ENCODE results near the gene DAW1.

The DAW1 gene

DNA sequence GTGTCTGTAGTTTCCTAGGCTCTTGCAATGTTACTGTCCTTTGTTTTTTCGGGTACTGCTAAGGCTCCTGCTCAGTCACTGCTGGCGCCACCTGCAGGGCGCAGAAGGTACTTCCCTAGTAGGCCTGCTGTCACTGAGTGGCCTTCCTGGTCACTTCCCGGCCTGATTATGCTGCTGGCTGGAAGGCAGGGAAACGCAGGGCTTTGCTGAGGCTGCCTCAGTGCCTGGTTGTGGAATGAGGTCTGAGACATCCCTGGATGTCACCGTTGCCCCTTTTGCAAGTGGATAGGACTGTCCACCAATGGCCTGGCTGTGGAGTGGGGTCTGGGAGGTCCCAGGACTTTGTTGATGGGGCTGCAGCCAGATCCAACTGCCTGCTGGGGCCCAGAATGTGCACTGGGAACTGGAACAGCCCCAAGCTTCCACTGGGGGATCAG lies 13.1 kb downstream of the DAW1 start:
- peak overlapping the region; percentile 14; the same call in 1 of the 2 replicates for H2AFZ ChIP-seq (ENCODE audit: low read depth)
- no peak overlapping the region for H3K4me2 ChIP-seq
- TF ChIP-seq, protein P1, sequence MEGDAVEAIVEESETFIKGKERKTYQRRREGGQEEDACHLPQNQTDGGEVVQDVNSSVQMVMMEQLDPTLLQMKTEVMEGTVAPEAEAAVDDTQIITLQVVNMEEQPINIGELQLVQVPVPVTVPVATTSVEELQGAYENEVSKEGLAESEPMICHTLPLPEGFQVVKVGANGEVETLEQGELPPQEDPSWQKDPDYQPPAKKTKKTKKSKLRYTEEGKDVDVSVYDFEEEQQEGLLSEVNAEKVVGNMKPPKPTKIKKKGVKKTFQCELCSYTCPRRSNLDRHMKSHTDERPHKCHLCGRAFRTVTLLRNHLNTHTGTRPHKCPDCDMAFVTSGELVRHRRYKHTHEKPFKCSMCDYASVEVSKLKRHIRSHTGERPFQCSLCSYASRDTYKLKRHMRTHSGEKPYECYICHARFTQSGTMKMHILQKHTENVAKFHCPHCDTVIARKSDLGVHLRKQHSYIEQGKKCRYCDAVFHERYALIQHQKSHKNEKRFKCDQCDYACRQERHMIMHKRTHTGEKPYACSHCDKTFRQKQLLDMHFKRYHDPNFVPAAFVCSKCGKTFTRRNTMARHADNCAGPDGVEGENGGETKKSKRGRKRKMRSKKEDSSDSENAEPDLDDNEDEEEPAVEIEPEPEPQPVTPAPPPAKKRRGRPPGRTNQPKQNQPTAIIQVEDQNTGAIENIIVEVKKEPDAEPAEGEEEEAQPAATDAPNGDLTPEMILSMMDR (conservative IDR thresholded peaks at IDR 0.05; ENCODE audit: low read depth, low read length), result peak; percentile 78
- no peaks in the 10 kb centered on the region for H3K79me2 ChIP-seq (ENCODE audit: insufficient read depth, low read depth)
- no peaks in the 10 kb centered on the region for H3K27me3 ChIP-seq (ENCODE audit: insufficient read depth, low read depth)
- no peak overlapping the region for H3K9ac ChIP-seq
- no peaks in the 10 kb centered on the region for H4K20me1 ChIP-seq (ENCODE audit: insufficient read depth)
- H3K4me1 ChIP-seq (ENCODE audit: low read depth, poor library complexity, severe bottlenecking), result no peaks in the 10 kb centered on the region
- no peak overlapping the region for H3K4me3 ChIP-seq (IDR thresholded peaks at IDR 0.05; ENCODE audit: insufficient read depth, low read depth, low read length)
- H3K36me3 ChIP-seq (ENCODE audit: insufficient read depth), result no peaks in the 10 kb centered on the region
- no peak overlapping the region for H3K27ac ChIP-seq

- H3K4me2 ChIP-seq, result no peak overlapping the region
- no peaks in the 10 kb centered on the region for H3K27me3 ChIP-seq (ENCODE audit: insufficient read depth, low read depth)
- H3K4me1 ChIP-seq (ENCODE audit: low read depth, poor library complexity, severe bottlenecking), result no peaks in the 10 kb centered on the region
- no peak overlapping the region for H3K27ac ChIP-seq
- H4K20me1 ChIP-seq (ENCODE audit: insufficient read depth), result no peaks in the 10 kb centered on the region
- TF ChIP-seq, protein P1 (conservative IDR thresholded peaks at IDR 0.05; ENCODE audit: low read depth, low read length), result no peak
- no peak overlapping the region for H3K4me3 ChIP-seq (IDR thresholded peaks at IDR 0.05; ENCODE audit: insufficient read depth, low read depth, low read length)
- H3K36me3 ChIP-seq (ENCODE audit: insufficient read depth), result no peaks in the 10 kb centered on the region
- H2AFZ ChIP-seq (ENCODE audit: low read depth), result no peak overlapping the region
- no peaks in the 10 kb centered on the region for H3K79me2 ChIP-seq (ENCODE audit: insufficient read depth, low read depth)
- H3K9ac ChIP-seq, result no peak overlapping the region
Observed at GRCh38 chr2:227886149-227886548, 14.7 kb downstream of the DAW1 start.

DNA sequence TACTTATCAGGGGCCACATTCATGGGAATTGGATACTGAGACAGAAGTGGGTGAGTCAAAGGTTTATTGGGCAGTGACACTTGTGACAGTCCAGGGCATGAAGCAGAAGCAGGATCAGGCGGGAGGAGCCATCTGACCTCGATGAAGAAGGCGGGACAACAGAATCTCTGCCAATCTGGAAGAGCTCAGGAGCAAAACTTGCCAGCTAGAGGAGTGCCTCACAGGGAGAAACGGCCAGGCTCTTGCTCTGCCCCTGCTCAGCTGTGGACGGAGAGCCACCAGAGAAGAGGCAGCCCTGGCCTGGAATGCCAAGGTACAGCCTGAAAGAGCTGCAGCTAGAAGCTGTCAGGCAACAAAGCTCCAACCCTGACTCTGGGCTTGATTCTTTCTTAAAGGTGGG lies 16.9 kb downstream of the DAW1 start:
- Histone ChIP-seq H3K36me3 (ENCODE audit: insufficient read depth) (no peaks in the 10 kb centered on the region), H2AFZ (ENCODE audit: low read depth) (no peak overlapping the region), H3K4me2 (no peak overlapping the region), H3K4me3 (IDR thresholded peaks at IDR 0.05; ENCODE audit: insufficient read depth, low read depth, low read length) (no peak overlapping the region), H3K27me3 (ENCODE audit: insufficient read depth, low read depth) (no peaks in the 10 kb centered on the region), H3K9ac (no peak overlapping the region), H3K27ac (no peak overlapping the region), H3K79me2 (ENCODE audit: insufficient read depth, low read depth) (no peaks in the 10 kb centered on the region), H3K4me1 (ENCODE audit: low read depth, poor library complexity, severe bottlenecking) (no peaks in the 10 kb centered on the region), H4K20me1 (ENCODE audit: insufficient read depth) (no peaks in the 10 kb centered on the region)
- TF ChIP-seq, protein P1 (conservative IDR thresholded peaks at IDR 0.05; ENCODE audit: low read depth, low read length), result no peak

- TF ChIP-seq, protein P1 (conservative IDR thresholded peaks at IDR 0.05; ENCODE audit: low read depth, low read length), result no peak
- H3K4me2 ChIP-seq, result no peak overlapping the region
- no peaks in the 10 kb centered on the region for H3K36me3 ChIP-seq (ENCODE audit: insufficient read depth)
- no peak overlapping the region for H3K27ac ChIP-seq
- no peaks in the 10 kb centered on the region for H3K4me1 ChIP-seq (ENCODE audit: low read depth, poor library complexity, severe bottlenecking)
- H3K4me3 ChIP-seq (IDR thresholded peaks at IDR 0.05; ENCODE audit: insufficient read depth, low read depth, low read length), result no peak overlapping the region
- no peak overlapping the region for H2AFZ ChIP-seq (ENCODE audit: low read depth)
- no peaks in the 10 kb centered on the region for H3K79me2 ChIP-seq (ENCODE audit: insufficient read depth, low read depth)
- no peaks in the 10 kb centered on the region for H4K20me1 ChIP-seq (ENCODE audit: insufficient read depth)
- H3K9ac ChIP-seq, result no peak overlapping the region
- no peaks in the 10 kb centered on the region for H3K27me3 ChIP-seq (ENCODE audit: insufficient read depth, low read depth)
Observed at GRCh38 chr2:227889336-227889735, 17.9 kb downstream of the DAW1 start.

Measured in KMS-11 (cell line).